GM13976 (cell line): Measurements from ENCODE around the gene POLD1.

Experiments used
- DNase-seq: peaks from one replicate; pipeline ENCODE4 v3.0.0; 2012; ENCODE audit warnings: low spot score
- CTCF ChIP-seq: IDR thresholded peaks from 2 replicates; pipeline ENCODE4 v1.5.1; 2012; ENCODE audit warnings: borderline replicate concordance, mild to moderate bottlenecking; ENCODE audit not compliant: insufficient read depth; ENCODE audit errors: extremely low read depth, missing control alignments, control extremely low read depth
- in situ Hi-C: fragments of 300-500 bp; cut with MboI; formaldehyde crosslinking; loops from one replicate; pipeline ENCODE4 v1.12.0; 2022; ENCODE audit warnings: low sequenced_read_pairs, mixed read lengths, inconsistent platforms; ENCODE audit not compliant: unreplicated experiment

Gene POLD1

GRCh38 chr19:50419022-50419579 lies 35.0 kb downstream of the POLD1 start:
- DNase-seq = no peak
- in situ Hi-C loops = no loop called here
- TF ChIP-seq CTCF = no peak

GRCh38 chr19:50419580-50420035 lies 35.5 kb downstream of the POLD1 start:
- TF ChIP-seq CTCF = no peak
- in situ Hi-C loops = no loop called here
- peak; percentile 76 for DNase-seq

GRCh38 chr19:50420127-50420526 lies 36.0 kb downstream of the POLD1 start:
- in situ Hi-C loops = no loop called here
- DNase-seq = no peak
- TF ChIP-seq CTCF = no peak

- in situ Hi-C loops = no loop called here
- TF ChIP-seq CTCF = no peak
- no peak for DNase-seq
Observed at GRCh38 chr19:50420808-50421207, 36.7 kb downstream of the POLD1 start.

GRCh38 chr19:50422397-50423278 lies 38.5 kb downstream of the POLD1 start:
- in situ Hi-C loops = no loop called here
- TF ChIP-seq CTCF = no peak
- DNase-seq = no peak

- DNase-seq = no peak
- TF ChIP-seq CTCF = no peak
- in situ Hi-C loops = no loop called here
Observed at GRCh38 chr19:50423279-50424113, 39.3 kb downstream of the POLD1 start.
